ENCODE measurements around the gene PSMC2. TPM values are rescaled to one million over a fixed set of nuclear protein-coding genes. Genes with fewer than 3 reads are reported as not detected.

PSMC2 gene
- total and polyA plus RNA-seq, 10 of the 15 experiments (the other 5 are each of a cell fraction or from before 2014, with no cell fraction given) = 117 to 347 (median 220) TPM

- H3K9ac ChIP-seq (ENCODE audit: control insufficient read depth, insufficient read depth, low read length) = no peak overlapping the region
- H3K27me3 ChIP-seq (replicated peaks in 1 of 2; ENCODE audit: control insufficient read depth in 2 of 2, insufficient read depth in 2 of 2, low read length in 1 of 2) = no peaks in the 10 kb centered on the region
- intact Hi-C loops (cut with micrococcal nuclease; ENCODE audit: unreplicated experiment) (no loop called here), in situ Hi-C loops (cut with MboI) (no loop called here)
- 21% methylated on average over 8 of the region's 8 CpGs for WGBS (ENCODE audit: insufficient coverage, insufficient replicate concordance, low lambda C conversion rate, missing lambda C conversion rate)
- CTCF ChIA-PET = interaction anchor here (1.3 to 2.4 kb wide), 2 partner anchors 9 to 10 kb away, joined by 5 to 7 read pairs; no protein-coding TSS in a partner anchor
- POLR2A ChIA-PET = no interaction called here
- FAIRE-seq = no peak
- BruUV-seq (replicated peaks) = no TSS peak
- ATAC-seq = no peak
- no peak overlapping the region for H3K27ac ChIP-seq (ENCODE audit: control insufficient read depth, insufficient read depth)
- H3K79me2 ChIP-seq (ENCODE audit: control insufficient read depth, insufficient read depth, low read length) = no peaks in the 10 kb centered on the region
- H3K36me3 ChIP-seq (ENCODE audit: control insufficient read depth in 2 of 2, insufficient read depth in 2 of 2, low read length in 1 of 2) = no peaks in the 10 kb centered on the region
- H3K4me3 ChIP-seq = no peak overlapping the region
- no peaks in the 10 kb centered on the region for H3K9me3 ChIP-seq (replicated peaks; ENCODE audit: control insufficient read depth, insufficient read depth, low read length)
- TF ChIP-seq IKZF1 (conservative IDR thresholded peaks at IDR 0.05) (no peak), NFIC (IDR thresholded peaks at IDR 0.05; ENCODE audit: low read depth, low read length) (no peak), IRF5 (IDR thresholded peaks at IDR 0.05; ENCODE audit: borderline replicate concordance) (no peak), BCL11A (IDR thresholded peaks at IDR 0.05; ENCODE audit: low read depth, low read length) (no peak)
- SMC1A ChIA-PET (ENCODE audit: uncharacterized antibody, unreplicated experiment) = no interaction called here
- RAD21 ChIA-PET (ENCODE audit: unreplicated experiment) = no interaction called here
- no peaks in the 10 kb centered on the region for H3K4me1 ChIP-seq (ENCODE audit: control insufficient read depth, insufficient read depth, low read length)
- no peak for DNase-seq (ENCODE audit: low read depth, low spot score)
- H2AFZ ChIP-seq (ENCODE audit: control insufficient read depth, low read depth, low read length) = no peak overlapping the region
- no peaks in the 10 kb centered on the region for H4K20me1 ChIP-seq (ENCODE audit: control insufficient read depth, insufficient read depth)
- H3K4me2 ChIP-seq (ENCODE audit: control insufficient read depth, insufficient read depth) = no peak overlapping the region
These were observed 49.0 kb downstream of the PSMC2 start for GRCh38 chr7:103396471-103396870.

- 21% methylated on average over 2 of the region's 2 CpGs for WGBS (ENCODE audit: insufficient coverage, insufficient replicate concordance, low lambda C conversion rate, missing lambda C conversion rate)
- Histone ChIP-seq H2AFZ (ENCODE audit: control insufficient read depth, low read depth, low read length) (no peak overlapping the region), H3K79me2 (ENCODE audit: control insufficient read depth, insufficient read depth, low read length) (no peaks in the 10 kb centered on the region), H3K4me3 (no peak overlapping the region), H3K27me3 (replicated peaks in 1 of 2; ENCODE audit: control insufficient read depth in 2 of 2, insufficient read depth in 2 of 2, low read length in 1 of 2) (no peaks in the 10 kb centered on the region), H3K9me3 (replicated peaks; ENCODE audit: control insufficient read depth, insufficient read depth, low read length) (no peaks in the 10 kb centered on the region), H3K9ac (ENCODE audit: control insufficient read depth, insufficient read depth, low read length) (no peak overlapping the region), H4K20me1 (ENCODE audit: control insufficient read depth, insufficient read depth) (no peaks in the 10 kb centered on the region), H3K4me1 (ENCODE audit: control insufficient read depth, insufficient read depth, low read length) (no peaks in the 10 kb centered on the region), H3K27ac (ENCODE audit: control insufficient read depth, insufficient read depth) (no peak overlapping the region), H3K36me3 (ENCODE audit: control insufficient read depth in 2 of 2, insufficient read depth in 2 of 2, low read length in 1 of 2) (no peaks in the 10 kb centered on the region), H3K4me2 (ENCODE audit: control insufficient read depth, insufficient read depth) (no peak overlapping the region)
- intact Hi-C loops (cut with micrococcal nuclease; ENCODE audit: unreplicated experiment) = no loop called here
- in situ Hi-C loops (cut with MboI) = no loop called here
- no peak for TF ChIP-seq CBX5 (IDR thresholded peaks at IDR 0.05; ENCODE audit: low read depth)
- no peak for TF ChIP-seq ZBTB11 (CRISPR knock-in tag; IDR thresholded peaks at IDR 0.05)
- TF ChIP-seq POLR2AphosphoS2 (IDR thresholded peaks at IDR 0.05; ENCODE audit: low read depth, low read length) = no peak
- no peak for TF ChIP-seq FOS (IDR thresholded peaks at IDR 0.05; ENCODE audit: borderline replicate concordance, extremely low read depth, insufficient read length)
- no peak for TF ChIP-seq TARDBP (IDR thresholded peaks at IDR 0.05; ENCODE audit: borderline replicate concordance)
- no peak for TF ChIP-seq GATAD2B (conservative IDR thresholded peaks at IDR 0.05; ENCODE audit: low read depth)
- SMC1A ChIA-PET (ENCODE audit: uncharacterized antibody, unreplicated experiment) = no interaction called here
- no TSS peak for BruUV-seq (replicated peaks)
- ATAC-seq (no peak), DNase-seq (ENCODE audit: low read depth, low spot score) (no peak), FAIRE-seq (no peak)
- CTCF ChIA-PET = interaction anchor here (1.2 to 2.4 kb wide), 2 partner anchors 7 to 10 kb away, joined by 4 to 7 read pairs; no protein-coding TSS in a partner anchor
- POLR2A ChIA-PET = no interaction called here
- RAD21 ChIA-PET (ENCODE audit: unreplicated experiment) = no interaction called here
These were observed 51.2 kb downstream of the PSMC2 start for GRCh38 chr7:103398483-103399127.
